Stimulated activated CD8-positive, alpha-beta memory T cell treated with anti-CD3 and anti-CD28 coated beads, Interleukin-7, amount 100 ng/mL, for 48 hours (primary cell): ENCODE data around the gene AMHR2.
A peak's percentile ranks its signal among the peaks of the same experiment; 100 is the strongest.

Experiments
- DNase-seq, 2 donors: peaks; one replicate each; pipeline ENCODE4 v3.0.0-alpha.2; 2020; ENCODE audit warnings: low read depth in 1 of 2; ENCODE audit errors: extremely low read depth in 1 of 2

The AMHR2 gene

DNA sequence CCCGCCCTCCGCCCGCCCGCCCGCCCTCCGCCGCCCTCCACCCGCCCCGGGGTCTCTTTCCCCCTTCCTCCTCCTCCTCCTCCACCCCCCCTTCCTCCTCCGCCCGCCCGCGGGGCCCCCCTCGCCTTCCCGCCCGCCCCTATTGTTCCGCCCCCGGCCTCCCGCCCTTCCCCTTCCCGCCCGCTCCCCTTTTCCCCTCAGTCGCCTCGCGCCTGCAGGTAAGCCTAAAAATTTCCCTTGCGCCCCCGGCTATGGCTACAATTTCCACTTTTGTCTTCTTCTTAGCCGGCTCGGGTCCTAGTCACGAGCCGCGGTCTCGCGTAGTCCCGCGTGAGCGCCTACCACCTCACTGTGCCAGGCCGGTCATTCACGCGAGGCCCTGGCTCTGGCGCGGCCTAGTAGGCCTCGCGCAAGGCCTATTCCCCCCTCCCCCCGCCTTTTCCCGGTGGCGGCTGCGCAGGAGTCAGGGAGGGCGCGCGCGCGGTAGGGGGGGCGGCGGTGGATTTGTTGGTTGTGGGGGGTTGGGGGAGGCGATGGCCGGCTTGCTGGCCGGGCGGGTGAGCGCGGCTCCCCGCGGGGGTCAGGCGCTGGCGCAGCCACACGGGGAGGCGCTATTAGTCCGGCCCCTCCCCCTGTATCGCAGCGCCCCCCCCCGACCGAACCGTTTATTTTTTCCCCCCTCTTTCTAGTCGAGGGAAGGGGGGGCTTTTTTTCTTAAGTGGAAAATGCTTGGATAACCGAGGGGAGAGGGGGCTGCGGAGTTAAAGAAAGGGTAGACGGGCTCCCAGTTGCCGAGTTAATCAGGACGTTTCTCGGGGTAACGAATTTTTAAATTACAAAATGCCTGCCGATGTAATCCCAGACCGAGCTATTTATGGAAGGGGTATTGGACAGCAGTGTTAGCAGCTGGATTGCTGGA, 28.8 kb downstream of the AMHR2 start:
- DNase-seq, result peak; percentile 42 to 52

DNA sequence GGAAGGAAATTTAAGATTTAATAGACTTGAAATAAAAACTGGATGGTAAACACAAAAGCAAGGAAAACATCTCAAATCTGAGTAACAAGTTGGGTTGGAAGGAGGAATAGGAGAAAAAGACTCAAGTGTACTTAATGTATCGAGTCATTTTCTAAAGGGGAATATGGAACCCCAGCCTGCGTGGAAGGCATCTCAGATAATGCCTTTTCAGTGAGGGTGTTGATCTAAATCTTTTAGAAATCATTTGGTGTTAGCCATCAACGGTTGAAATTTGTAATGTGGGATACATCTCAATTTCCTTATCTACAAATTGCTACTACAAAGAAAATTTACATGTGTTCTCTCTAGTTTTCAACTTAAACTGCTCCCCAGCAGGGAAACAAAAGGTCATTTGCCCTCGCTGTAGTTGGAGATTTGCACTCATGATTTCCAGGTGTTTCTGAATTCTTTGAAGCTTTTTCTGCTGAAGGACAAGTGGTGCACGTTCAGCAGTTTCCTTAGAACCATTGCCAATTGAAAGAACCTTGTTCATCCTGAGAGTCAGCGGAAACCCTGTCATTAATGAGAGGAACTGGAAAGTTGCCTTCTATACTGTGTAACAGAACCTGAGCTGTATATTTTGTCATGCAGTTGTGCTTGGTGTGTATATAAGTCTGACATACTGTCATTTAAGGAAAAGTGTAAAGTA, 30.4 kb downstream of the AMHR2 start:
- no peak for DNase-seq

DNA sequence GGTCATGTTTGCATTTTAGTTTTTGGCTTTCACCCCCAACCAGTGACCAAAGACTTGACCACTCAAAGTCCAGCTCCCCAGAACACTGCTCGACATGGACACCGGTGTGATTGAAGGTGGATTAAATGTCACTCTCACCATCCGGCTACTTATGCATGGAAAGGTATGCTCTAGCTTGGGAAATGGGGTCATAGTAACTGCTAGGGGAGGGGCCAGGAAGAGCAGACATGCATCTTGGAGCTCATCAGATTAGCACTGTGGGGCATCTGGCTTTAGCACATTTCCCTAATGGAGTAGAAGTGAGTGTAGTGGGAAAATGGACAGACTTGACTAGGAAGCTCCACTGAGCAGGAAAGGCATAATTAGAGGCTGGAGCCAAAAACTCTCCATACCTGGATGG, 31.1 kb downstream of the AMHR2 start:
- DNase-seq, result no peak

DNA sequence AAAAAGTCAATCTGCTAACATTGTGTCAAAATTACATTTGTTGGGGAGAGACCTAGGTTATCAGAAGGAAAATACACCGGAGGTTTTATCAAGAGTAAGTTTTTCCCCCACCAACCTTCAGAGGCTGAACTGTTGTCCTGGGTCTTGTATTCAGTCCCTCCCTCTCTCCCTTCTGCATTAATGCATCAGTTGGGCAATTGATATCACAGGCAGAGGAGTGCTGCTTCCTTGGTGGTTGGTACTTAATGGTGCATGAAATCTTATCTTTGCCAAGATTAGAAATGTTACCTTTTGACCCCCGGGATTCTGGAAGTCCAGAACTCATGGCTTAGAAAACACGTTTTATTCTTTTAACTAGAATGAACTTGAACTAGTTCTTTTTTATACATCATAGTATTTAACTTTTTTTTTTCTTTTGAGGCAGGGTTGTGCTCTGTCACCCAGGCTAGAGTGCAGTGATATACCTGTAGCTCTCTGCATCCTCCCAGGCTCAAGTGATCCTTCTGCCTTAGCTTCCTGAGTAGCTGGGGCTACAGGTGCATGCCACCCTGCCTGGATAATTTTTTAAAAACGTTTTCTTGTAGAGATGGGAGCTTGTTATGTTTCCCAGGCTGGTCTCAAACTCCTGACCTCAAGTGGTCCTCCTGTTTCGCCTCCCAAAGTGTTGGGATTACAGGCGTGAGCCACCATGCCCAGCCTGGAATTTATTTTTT, 33.2 kb downstream of the AMHR2 start:
- no peak for DNase-seq

DNA sequence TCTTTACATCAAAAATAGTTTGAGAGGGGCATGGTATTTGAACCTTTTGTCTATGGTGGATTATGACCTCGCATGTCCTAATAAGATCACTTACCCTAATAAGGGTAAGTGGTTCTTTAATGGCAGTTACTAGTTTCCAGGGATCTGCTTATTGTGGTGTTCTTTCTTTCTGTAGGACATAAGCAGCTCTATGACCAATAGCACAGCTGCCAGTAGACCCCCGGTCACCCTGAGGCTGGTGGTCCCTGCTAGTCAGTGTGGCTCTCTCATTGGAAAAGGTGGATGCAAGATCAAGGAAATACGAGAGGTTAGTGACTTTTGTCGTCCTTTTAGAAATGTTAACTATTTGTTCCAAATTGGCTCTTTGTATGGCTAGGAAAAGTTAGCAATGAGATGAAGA, 35.4 kb downstream of the AMHR2 start:
- no peak for DNase-seq

DNA sequence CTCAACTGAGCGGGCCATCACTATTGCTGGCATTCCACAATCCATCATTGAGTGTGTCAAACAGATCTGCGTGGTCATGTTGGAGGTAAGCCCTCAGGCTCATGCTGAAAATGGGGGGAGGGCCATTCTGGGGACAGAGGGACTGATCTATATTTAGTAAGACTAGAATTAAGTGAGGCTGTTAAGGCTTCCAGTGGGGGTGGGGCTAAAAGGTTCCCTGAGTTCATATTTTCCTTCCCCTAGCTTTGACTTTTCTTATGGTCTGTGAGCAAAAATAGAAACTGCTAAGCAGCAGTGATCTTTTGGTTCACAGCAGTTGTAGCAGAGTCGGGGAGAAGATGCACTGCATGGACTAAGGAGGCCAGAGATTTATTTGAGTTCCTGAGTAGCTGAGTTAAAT, 37.4 kb downstream of the AMHR2 start:
- DNase-seq, result no peak

DNA sequence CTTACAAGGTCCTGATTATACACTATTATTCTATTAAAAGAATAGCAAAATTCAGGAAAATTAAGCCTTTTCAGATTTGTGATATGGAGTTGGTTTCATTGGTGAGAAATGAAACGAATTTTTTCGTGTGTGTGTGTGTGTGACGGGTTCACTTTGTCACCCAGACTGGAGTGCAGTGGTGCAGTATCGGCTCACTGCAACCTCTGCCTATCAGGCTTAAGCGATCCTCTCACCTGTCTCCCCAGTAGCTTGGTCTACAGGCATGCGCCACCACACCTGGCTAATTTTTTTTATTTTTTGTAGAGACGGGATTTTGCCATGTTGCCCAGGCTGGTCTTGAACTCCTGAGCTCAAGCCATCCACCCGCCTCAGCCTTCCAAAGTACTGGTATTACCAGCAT, 37.9 kb downstream of the AMHR2 start:
- no peak for DNase-seq

DNA sequence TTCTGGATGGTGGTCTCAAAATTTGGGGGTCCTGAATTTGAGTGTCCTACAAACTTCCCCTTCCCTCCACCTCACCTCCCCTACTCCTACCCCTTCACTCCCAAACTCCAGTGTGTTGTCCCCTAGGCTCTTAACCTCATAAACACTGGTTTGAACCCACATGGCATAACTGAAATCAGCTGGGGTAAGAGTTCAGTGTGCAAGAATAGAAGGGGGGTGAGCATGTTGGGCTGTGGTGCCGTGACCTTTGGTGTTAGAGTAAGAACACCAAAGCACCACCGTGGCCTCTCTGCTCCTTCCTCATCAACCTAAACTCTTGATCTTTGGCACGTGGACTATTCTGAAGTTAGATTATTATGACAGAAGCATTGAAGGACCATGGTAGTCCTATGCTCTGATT, 39.3 kb downstream of the AMHR2 start:
- DNase-seq, result no peak

DNA sequence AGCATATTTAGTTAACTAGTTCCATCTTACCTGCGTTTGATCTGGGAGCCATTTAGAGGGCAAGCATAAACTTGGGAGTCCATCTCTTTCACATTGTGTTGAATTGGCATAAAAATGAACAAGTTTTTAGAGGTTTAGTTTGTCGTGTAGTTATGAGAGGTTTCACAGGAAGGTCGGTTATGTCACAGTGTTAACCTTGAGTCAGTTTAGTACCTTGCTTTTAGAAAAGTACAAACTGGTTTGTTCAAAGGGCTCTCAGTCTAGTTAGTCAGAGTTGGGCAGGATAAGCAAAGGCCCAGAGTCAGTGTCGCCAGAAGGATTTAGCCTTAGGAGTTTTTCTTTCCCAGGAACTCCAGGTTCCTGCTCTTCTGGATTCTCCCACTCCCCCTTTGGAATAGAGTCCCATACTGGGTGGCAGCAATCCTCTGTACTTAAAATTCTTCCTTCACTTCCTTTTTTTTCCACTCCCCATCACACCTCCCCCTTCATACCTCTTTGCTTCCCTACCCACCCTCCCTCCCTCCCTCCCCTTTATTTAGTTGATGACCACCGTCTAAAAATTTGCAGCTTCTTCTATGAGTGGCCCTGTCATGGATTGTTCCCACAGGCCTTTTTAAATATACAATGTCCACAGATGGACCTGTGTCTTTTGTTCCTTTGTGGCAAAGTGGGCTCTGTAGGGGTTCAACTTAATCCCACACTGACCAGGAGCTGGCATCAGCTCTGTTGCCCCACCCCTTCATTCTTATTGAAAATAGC, 40.3 kb downstream of the AMHR2 start:
- no peak for DNase-seq

DNA sequence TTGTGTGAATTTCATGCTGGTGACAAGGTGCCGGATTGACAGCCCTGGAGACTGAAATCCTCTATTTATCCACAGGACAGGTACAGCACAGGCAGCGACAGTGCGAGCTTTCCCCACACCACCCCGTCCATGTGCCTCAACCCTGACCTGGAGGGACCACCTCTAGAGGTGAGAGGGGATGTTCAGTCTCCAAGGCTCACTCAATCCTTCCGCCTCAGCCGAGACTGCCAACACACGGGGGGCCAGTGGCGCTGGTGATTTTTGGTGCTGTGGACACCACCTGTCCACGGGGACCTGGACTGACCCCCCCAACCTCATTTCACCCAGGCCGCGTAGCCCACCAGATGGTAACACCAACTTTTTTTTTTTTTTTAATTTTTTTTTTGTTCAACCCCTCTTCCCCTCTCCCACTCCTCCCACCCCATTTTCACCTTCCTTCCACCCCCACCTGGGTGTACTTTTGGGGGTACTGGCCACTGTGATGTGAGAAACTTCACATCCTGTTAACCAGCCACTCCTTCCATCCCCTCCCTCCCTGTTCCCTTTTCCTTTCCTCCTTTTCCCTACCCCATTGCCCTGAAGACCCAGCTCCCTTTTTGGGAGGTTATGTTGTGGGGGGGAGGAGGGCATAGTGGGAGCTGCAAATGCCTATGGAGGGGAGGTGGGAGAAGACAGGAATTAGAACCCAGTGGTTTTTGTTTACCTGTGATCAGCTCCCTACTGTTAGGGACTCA, 41.2 kb downstream of the AMHR2 start:
- DNase-seq, result no peak

DNA sequence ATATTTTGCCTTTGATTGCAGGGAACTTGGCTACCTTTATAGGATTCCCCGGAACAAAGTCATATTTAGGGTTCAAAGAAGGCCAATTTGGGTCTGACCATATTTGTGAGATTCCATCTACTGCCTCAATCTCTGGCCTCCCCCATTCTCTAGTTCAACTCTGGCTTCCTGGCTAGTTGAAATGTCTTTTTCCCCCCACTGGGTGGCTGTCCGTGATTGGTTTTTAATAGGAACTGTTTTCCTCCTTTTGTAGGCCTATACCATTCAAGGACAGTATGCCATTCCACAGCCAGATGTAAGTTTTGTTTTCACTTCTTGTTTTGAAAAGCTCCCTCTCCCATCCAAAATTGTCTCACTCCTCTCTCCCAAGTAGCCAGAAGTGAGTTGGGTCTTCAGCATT, 42.0 kb downstream of the AMHR2 start:
- no peak for DNase-seq

DNA sequence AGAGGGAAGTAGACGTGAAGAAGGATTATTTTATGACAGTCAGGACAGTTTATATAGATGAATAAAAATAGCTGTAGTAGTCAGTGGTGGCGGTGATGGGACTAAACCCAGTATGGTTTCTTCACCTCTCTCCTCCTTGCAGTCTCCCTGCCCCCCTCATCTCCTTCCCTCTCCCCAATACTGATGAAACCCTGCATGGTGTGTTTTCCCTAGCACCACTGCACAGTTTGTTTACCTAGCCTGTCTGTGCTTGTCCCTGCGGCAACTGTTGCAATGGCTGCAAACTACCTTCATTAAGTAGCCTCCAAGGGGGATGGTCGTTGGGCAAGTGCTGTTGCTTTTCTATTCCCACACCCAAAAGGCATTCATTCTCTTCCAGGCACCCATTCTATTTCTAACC, 43.0 kb downstream of the AMHR2 start:
- DNase-seq, result no peak

DNA sequence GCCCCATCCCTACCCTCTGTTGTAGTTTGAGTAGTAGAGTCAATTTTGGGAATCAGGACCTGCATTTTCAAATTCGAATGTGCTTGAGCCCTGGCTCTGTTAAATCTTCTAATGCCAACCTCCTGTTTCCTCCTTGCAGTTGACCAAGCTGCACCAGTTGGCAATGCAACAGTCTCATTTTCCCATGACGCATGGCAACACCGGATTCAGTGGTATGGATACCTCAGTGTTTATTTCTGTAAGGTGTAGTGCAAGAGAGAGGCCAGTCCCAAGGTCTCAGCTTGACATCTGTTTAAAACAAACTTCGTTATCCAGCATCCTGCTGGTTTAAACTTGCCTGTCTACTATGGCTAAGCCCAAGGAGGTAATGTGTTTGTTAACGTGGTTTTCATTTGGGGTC, 43.4 kb downstream of the AMHR2 start:
- no peak for DNase-seq

DNA sequence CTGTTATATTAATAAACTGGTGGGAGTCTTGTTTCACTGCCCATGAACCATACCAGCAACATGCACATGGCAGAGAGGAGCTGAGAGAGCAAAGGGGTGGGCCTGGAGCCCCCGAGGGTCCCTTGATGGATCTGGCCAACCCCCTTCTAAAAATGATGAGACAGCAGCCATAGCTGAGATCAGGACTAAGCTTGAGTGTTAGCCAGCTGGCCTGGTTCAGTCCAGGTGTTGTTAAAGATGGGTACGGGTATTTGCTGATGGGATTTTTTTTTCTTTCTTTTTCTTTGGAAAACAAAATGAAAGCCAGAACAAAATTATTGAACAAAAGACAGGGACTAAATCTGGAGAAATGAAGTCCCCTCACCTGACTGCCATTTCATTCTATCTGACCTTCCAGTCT, 44.2 kb downstream of the AMHR2 start:
- no peak for DNase-seq

DNA sequence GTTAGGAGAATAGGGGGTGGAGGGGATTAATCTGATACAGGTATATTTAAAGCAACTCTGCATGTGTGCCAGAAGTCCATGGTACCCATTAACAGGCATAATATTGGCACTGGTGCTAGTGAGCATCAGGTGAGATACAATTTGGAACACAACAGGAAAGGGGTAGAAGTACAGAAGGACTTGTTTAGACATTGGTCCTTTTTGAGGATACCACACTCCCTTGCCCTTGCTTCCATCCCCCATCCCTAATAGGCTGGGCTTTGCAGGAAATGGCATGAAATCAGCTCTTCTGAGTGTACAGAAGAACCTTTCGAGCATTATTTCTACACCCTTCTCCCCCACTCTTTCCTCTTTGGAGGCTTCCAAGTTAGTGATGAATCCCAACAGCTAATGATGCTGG, 44.6 kb downstream of the AMHR2 start:
- DNase-seq, result no peak

DNA sequence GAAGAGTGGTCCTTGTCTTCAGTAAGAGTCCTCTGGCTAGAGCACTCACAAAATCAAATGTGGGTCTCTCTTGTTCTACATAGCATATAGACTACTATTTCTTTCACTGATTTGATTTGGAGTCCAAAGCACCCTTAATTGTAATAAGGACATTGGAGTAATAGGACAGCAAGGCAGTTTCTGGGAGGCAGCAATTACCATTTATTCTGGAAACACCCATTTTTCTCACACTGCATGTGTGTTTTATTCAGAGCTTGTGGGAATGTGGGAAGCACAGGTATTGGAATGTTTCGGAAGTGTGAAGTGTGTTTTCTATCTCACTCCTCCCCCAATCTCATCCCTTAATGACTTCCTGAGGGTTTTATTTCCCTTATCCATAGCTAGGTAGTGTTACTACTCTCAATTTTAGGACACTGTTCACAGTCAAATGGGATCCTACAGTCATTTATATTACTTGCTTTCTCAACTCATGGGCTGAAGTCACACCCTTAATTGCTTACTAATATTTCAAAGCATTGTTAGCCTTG, 48.5 kb downstream of the AMHR2 start:
- no peak for DNase-seq

DNA sequence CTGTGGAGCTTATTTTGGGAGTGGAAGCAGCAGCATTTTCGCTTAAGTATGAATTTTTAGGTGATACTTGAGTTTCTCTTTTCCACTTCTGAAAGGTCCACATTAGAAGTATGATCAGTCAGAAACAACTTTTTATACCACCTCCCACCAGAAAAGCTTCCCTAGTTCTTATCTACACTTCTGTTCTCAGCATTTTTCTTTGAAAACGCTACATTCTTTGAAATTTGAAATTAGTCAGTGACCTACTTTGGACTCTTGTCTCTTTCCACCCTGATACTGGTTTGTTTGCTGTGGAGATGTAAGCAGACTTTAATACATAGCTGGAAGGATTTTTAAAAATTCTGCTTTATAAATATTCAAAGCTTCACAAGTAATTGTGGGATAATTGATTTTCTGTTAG, 50.4 kb downstream of the AMHR2 start:
- no peak for DNase-seq

DNA sequence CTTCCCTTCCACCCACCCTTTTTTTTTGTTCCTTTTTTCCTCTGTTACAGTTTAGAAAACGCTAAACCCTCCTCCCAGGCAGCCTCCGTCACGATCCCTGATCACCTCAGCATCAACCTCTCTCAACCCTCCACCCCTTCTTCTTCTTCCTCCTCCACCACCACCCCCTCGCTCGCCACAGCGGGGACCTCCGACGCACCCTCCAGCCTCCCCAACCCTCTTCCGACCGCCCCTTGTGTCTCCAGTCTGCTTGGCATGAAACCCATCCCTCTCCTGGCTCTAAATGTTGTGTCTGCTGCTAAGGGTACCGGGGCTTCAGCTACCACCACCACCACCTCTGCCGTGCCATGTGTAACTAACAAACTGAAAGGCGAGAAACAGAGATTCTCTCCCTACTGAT, 51.2 kb downstream of the AMHR2 start:
- DNase-seq, result no peak

DNA sequence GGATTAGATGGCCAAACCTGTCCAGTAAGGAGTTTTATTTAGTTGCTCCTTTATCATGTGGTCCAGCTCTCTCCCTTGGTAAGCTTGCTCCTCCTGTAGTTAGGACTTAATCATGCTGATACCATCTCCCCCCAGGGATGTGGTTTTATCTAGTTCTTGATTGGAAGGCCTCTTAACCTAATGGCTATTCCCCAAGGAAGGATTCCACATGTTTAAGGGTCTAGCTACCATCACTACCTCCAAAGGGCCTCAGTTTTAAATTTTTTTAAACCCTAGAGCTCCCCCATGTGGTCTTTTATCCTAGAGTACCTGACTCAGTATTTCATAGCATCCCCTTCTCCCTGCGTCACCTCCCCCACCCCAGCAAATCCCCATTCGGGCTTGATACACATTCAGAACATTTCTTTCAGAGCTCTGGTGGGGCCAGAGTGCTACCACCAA, 53.1 kb downstream of the AMHR2 start:
- no peak for DNase-seq

DNA sequence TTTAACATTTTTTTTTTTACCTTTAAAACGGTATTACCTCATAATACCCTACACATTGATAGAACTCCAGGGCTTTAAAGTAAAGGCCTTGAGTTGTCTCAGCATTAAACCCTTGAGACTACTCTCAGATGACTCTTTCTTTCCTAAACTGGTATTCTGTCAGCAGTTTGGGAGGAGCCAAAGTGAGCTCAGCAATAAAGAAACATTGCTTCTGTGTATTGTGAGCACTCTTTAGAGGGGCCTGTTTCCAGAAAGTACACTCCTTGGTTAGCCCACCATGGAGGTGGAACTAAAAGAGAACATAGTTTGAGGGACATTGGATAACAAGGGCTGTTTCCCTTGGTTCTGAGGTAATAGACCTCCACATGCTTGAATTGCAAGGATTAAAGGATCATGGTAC, 55.2 kb downstream of the AMHR2 start:
- no peak for DNase-seq
